PFSK-1 (cell line): ENCODE data around the gene POLR1A.

Experiments
- FOXP2 ChIP-seq: optimal IDR thresholded peaks from 2 replicates; pipeline ENCODE3; 2011; ENCODE audit warnings: borderline replicate concordance, control low read depth, inconsistent platforms; ENCODE audit not compliant: insufficient read depth; ENCODE audit errors: extremely low read length, extremely low read depth
- POLR2AphosphoS5 ChIP-seq: IDR thresholded peaks from 2 replicates; pipeline ENCODE4 v1.6.1; 2012; ENCODE audit warnings: low read depth, mild to moderate bottlenecking, control low read depth, low read length, moderate library complexity
- SIN3A ChIP-seq: IDR thresholded peaks from 2 replicates; pipeline ENCODE4 v1.6.1; 2012; ENCODE audit warnings: mild to moderate bottlenecking, low read length, moderate library complexity, borderline replicate concordance; ENCODE audit not compliant: insufficient read depth
- TAF1 ChIP-seq: IDR thresholded peaks from 2 replicates; pipeline ENCODE4 v1.6.1; 2012; ENCODE audit warnings: low read length, control low read depth, borderline replicate concordance; ENCODE audit not compliant: insufficient read depth
- TF ChIP-seq, protein P1 (sequence below), 2 experiments: IDR thresholded peaks; 2 replicates each; pipeline versions ENCODE4 v1.6.1 to v1.8.0; 2011 to 2012; ENCODE audit warnings: low read depth in 2 of 2, low read length in 2 of 2, control low read depth in 1 of 2, inconsistent platforms in 1 of 2, mild to moderate bottlenecking in 1 of 2, moderate library complexity in 1 of 2; ENCODE audit not compliant: insufficient read depth in 1 of 2

The POLR1A gene

DNA sequence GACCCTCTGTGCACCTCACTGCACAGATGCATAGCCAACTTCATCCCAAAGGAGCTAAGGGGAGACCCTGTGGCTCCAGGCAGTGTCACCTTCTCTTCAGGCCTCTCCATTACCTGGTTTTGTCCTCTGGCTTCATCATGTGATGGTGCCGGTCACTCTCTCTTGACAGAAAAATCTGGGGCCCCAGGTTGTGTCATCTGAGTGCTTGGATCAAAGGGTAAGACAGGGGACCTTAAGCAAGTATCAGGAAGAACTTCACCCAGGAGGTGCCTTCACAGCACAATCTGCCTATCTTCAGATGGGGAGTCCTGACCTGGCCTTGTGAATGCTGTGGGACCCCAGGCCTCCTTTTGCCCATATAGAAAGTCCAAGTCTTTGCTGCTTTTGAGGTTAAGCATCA, 104.4 kb downstream of the POLR1A start:
- no peak for TF ChIP-seq TAF1
- no peak for TF ChIP-seq SIN3A
- no peak for TF ChIP-seq POLR2AphosphoS5
- TF ChIP-seq, protein P1, sequence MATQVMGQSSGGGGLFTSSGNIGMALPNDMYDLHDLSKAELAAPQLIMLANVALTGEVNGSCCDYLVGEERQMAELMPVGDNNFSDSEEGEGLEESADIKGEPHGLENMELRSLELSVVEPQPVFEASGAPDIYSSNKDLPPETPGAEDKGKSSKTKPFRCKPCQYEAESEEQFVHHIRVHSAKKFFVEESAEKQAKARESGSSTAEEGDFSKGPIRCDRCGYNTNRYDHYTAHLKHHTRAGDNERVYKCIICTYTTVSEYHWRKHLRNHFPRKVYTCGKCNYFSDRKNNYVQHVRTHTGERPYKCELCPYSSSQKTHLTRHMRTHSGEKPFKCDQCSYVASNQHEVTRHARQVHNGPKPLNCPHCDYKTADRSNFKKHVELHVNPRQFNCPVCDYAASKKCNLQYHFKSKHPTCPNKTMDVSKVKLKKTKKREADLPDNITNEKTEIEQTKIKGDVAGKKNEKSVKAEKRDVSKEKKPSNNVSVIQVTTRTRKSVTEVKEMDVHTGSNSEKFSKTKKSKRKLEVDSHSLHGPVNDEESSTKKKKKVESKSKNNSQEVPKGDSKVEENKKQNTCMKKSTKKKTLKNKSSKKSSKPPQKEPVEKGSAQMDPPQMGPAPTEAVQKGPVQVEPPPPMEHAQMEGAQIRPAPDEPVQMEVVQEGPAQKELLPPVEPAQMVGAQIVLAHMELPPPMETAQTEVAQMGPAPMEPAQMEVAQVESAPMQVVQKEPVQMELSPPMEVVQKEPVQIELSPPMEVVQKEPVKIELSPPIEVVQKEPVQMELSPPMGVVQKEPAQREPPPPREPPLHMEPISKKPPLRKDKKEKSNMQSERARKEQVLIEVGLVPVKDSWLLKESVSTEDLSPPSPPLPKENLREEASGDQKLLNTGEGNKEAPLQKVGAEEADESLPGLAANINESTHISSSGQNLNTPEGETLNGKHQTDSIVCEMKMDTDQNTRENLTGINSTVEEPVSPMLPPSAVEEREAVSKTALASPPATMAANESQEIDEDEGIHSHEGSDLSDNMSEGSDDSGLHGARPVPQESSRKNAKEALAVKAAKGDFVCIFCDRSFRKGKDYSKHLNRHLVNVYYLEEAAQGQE (IDR thresholded peaks at IDR 0.05; ENCODE audit: insufficient read depth in 1 of 2, low read depth in 2 of 2, low read length in 2 of 2) = no peak
- TF ChIP-seq FOXP2 = no peak

DNA sequence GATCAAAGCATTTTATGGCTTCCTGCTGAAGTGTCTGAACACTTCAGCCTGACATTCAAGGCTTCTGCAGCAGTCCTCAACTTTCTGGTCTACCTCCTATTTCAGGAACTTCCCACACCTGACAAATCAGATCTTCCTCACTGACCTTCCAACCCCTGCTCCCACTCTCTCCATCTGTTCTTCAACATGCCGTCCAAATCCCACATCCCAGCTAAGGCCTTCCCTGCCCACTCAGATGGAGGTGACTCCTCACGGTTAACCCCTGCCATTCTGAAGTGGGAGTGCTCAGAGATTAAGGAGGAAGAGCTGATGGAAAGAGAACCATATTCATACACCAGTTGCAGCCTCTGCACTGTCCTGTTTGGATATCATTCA, 104.8 kb downstream of the POLR1A start:
- TF ChIP-seq POLR2AphosphoS5 (no peak), SIN3A (no peak), TAF1 (no peak), FOXP2 (no peak)
- TF ChIP-seq, protein P1 (IDR thresholded peaks at IDR 0.05; ENCODE audit: insufficient read depth in 1 of 2, low read depth in 2 of 2, low read length in 2 of 2) = no peak

DNA sequence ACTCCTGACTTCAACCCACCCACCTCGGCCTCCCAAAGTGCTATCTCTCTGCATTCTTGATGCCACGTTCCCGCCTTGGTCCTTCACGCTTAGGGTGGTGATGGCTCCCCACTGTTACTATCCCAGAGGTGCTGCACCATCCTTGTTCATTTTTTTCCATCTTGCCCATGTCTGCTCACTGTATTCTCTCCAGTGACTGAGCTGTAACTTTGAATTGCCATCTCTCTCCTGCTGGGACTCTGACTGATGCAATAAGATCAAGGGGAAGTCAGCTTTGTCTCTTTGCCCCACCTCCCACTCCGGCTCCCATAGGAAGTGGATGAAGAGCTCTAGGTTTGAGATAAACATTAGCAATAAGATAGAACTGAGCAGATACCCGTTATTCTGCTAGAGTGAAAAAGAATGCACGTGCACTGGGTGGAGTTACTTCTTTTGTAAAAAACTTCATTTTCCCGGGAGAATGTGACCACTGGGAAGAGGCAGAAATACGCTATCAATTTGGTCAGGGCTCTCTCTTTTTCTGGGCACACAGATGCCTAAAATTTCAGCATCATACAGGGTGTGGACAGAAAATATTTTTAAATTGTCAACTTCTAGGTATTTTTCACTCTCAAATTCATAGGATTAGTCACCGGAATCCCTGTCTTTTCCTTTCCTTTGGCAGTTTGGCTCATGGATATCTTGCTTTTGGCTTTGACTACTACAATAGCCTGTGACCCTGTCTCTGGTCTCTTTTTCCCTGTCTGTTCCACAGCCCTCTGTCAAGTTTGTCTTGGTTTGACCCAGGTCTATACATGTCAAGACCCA, 105.4 kb downstream of the POLR1A start:
- TF ChIP-seq TAF1 (no peak), POLR2AphosphoS5 (no peak), FOXP2 (no peak), SIN3A (no peak)
- TF ChIP-seq, protein P1 (IDR thresholded peaks at IDR 0.05; ENCODE audit: insufficient read depth in 1 of 2, low read depth in 2 of 2, low read length in 2 of 2) = no peak

DNA sequence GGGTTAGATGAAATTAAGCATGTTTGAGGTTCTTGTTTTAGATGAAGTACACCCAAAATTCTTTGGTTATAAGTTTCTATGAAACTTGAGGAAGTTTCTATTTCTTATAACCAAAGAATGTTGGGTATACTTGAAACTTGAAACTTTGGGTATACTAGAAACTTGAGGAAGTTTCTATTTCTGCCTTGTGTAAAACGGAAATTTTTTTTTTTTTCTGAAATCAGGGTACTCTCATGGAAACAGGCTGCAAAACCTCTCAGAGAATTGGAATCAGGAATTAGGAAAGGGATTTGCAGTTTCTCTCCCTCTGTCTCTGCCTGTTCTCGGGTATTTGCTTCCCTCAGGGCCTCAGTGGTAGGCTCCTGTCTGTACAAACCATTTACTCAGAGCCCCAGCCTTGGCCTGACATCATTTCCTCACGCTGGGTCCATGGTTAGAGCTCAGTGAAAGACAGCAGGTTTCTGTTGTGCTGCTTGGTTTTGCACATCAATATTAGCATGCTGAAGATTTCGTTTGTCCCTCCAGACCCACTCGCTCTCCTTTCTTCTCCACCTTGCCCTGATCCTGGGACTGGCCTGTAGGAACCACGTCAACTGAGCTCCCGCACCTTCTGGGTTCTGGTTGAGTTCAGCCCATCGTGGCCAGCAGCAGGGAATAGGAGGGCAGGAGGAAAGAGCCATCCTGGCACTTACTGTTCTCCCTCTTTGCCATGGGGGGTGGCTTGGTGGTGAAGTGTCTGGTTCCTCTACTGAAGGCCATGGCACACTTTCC, 106.4 kb downstream of the POLR1A start:
- no peak for TF ChIP-seq POLR2AphosphoS5
- TF ChIP-seq SIN3A = no peak
- TF ChIP-seq FOXP2 = no peak
- no peak for TF ChIP-seq TAF1
- TF ChIP-seq, protein P1 (IDR thresholded peaks at IDR 0.05; ENCODE audit: insufficient read depth in 1 of 2, low read depth in 2 of 2, low read length in 2 of 2) = no peak
